ENCODE data around the gene SIK1. TPM values are rescaled to one million over a fixed set of nuclear protein-coding genes. Genes with fewer than 3 reads are reported as not detected.
"Not testable (repeated sequence)": the region's sequence is repeated elsewhere in the genome, so short reads cannot be mapped to it uniquely, and the experiment has no call there.

SIK1 gene
- total RNA-seq, 2 experiments from 2014 or later: 5.7 to 9.0 TPM

- H3K36me3 Mint-ChIP-seq, H3K9me3 Mint-ChIP-seq, H3K27me3 Mint-ChIP-seq, H3K4me1 Mint-ChIP-seq, H3K27ac Mint-ChIP-seq, H3K4me3 Mint-ChIP-seq, DNase-seq: not testable (repeated sequence)
These were observed 46.6 kb downstream of the SIK1 start for GRCh38 chr21:43380337-43380736.

DNA sequence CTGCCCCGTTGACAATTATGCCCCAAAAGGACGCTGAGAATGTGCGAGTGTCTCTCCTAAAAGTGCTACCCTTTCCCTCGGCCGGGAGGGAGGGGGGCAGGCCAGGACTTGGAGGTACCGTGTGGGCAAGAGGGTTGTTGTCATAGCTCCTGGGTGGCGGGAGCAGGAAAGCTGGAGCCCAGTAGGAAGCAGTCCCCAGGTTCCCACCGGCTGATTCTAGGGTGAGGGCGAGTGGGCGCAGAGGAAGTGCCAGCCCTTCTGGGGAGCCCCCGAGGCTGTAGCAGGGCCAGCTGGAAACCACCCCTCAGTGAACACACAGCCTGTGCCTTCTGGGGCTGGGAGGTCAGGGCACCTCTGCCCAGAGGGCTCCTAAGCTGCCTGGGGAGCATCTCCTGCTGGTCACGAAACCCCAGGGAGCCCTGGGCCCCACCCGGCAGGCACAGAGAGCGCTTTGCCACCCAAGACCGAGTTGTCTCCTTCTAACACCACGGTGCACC is 47.3 kb downstream of the SIK1 start:
- not testable (repeated sequence) for H3K4me1 Mint-ChIP-seq, H3K9me3 Mint-ChIP-seq, DNase-seq, H3K27ac Mint-ChIP-seq, H3K36me3 Mint-ChIP-seq, H3K4me3 Mint-ChIP-seq, H3K27me3 Mint-ChIP-seq

GRCh38 chr21:43376478-43376882 is 50.5 kb downstream of the SIK1 start:
- DNase-seq: no peak
- no peak overlapping the region for H3K4me3 Mint-ChIP-seq
- H3K36me3 Mint-ChIP-seq: no peaks in the 10 kb centered on the region
- no peaks in the 10 kb centered on the region for H3K27me3 Mint-ChIP-seq
- no peaks in the 10 kb centered on the region for H3K9me3 Mint-ChIP-seq
- H3K27ac Mint-ChIP-seq: no peak overlapping the region
- no peaks in the 10 kb centered on the region for H3K4me1 Mint-ChIP-seq

GRCh38 chr21:43375837-43376477 is 51.0 kb downstream of the SIK1 start:
- Mint-ChIP-seq H3K36me3 (no peaks in the 10 kb centered on the region), H3K4me1 (no peaks in the 10 kb centered on the region), H3K27me3 (no peaks in the 10 kb centered on the region), H3K9me3 (no peaks in the 10 kb centered on the region), H3K4me3 (no peak overlapping the region), H3K27ac (no peak overlapping the region)
- no peak for DNase-seq

DNA sequence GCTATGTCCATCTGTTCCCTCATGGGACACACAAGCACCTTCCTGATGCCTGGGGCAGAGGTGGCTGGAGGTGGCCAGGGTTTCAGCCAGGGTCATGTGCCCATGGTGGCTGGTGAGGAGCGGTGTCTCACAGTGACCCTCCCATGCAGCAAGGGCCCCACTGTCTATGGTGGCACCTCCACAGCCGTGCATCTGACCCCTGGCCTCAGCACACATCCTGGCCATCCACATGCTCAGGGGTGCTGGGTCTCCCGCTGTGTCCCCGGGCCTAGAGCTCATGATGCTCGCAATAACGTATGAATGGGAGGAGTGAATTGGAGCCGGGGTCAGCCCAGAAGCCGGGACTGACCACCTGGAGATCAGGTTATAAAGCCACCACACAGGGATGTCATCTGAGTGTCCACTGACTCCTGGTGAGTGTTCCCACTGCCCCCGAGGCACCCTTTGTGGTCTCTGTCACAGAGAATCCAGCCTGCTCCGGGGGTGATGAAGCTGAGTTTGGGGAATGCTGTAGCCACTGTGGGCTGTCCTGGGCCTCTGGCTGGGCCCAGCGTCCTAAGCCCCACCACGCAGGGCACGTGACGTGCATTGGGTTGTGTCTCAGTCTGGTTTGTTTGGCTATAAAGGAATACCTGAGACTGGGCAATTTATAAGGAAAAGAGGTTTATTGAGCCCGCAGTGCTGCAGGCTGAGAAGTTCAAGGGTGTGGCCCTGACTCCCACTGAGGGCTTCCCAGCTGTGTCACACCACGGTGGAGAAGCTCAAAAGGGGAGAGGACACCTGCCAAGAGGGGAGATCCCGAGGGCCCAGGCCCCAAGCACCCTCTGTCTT is 51.7 kb downstream of the SIK1 start:
- H3K4me1 Mint-ChIP-seq: no peaks in the 10 kb centered on the region
- H3K27me3 Mint-ChIP-seq: no peaks in the 10 kb centered on the region
- no peaks in the 10 kb centered on the region for H3K9me3 Mint-ChIP-seq
- no peak for DNase-seq
- H3K36me3 Mint-ChIP-seq: no peaks in the 10 kb centered on the region
- no peak overlapping the region for H3K27ac Mint-ChIP-seq
- no peak overlapping the region for H3K4me3 Mint-ChIP-seq

DNA sequence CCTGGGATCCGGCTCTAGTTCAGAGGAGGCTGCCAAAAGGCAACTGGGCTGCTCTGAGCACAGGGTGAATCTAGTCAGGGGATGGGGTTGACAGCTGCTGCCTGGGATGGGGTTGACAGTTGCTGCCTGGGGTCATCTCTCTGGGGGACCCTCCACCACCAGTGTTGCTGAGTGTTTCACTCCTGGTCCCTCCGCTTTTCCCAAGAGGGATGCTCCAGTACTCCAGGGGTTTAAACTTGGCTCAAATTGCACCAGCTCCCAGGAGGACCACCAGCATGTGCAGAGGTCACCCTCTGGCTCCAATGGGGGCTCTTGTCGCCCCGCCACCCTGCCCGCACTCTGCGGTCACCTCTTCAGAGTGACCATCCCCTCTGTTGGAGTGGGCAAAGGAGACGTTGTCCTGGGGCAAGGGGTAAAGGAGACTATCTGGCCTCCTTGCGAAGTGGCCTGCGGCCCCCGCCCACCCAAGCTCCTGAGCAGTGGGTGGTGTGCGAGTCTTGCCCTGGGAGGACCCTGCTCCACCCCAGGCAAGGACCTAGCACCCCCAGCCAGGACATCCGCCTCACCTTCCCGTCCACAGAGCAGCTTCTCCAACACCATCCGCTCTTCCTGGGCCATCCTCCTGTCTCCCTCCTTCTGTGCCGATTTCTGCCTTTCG is 52.6 kb downstream of the SIK1 start:
- no peak for DNase-seq
- no peaks in the 10 kb centered on the region for H3K36me3 Mint-ChIP-seq
- H3K4me3 Mint-ChIP-seq: no peak overlapping the region
- no peaks in the 10 kb centered on the region for H3K27me3 Mint-ChIP-seq
- H3K9me3 Mint-ChIP-seq: no peaks in the 10 kb centered on the region
- no peak overlapping the region for H3K27ac Mint-ChIP-seq
- H3K4me1 Mint-ChIP-seq: no peaks in the 10 kb centered on the region

- Mint-ChIP-seq H3K9me3 (no peaks in the 10 kb centered on the region), H3K4me1 (no peaks in the 10 kb centered on the region), H3K4me3 (no peak overlapping the region), H3K27ac (no peak overlapping the region), H3K27me3 (no peaks in the 10 kb centered on the region), H3K36me3 (no peaks in the 10 kb centered on the region)
- no peak for DNase-seq
These were observed 53.3 kb downstream of the SIK1 start for GRCh38 chr21:43373362-43374227.

DNA sequence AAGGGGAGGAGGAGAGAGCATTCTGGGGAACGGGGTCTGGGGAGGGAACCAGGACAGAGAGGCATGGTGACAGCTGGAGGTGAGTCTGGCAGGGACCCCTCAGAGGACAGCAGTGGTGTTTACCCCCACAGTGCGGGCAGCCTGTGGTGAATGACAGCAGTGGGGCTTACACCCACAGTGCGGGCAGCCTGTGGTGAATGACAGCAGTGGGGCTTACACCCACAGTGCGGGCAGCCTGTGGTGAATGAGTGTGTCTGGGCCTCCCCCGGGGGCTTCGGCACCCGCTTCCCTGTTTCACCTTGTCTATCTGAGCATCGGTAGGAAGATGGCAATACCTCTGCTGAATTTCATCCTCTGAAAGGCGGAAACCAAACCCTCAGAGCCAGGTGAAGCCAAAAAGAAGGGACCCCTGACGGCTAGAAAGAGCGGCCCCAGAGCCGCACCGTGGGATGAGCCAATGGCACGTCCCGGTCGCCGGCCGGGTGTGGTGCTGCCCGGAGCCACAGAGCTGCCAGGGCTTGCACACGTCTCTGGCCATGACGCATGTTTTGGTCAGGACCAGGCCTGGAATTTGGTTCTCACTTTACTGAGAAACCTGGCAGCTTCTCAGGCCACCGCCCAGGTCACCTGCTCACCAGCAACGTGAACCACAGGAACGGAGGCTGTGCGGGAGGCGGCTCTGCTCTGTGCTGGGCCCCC is 54.1 kb downstream of the SIK1 start:
- H3K4me1 Mint-ChIP-seq: no peaks in the 10 kb centered on the region
- no peaks in the 10 kb centered on the region for H3K36me3 Mint-ChIP-seq

GRCh38 chr21:43371786-43372185 is 55.1 kb downstream of the SIK1 start:
- no peak for DNase-seq
- H3K27ac Mint-ChIP-seq: no peak overlapping the region

More for the DNA sequence above, 54.1 kb downstream of the SIK1 start:
- H3K27me3 Mint-ChIP-seq: no peaks in the 10 kb centered on the region
- no peak for DNase-seq
- no peak overlapping the region for H3K27ac Mint-ChIP-seq
- no peaks in the 10 kb centered on the region for H3K9me3 Mint-ChIP-seq
- no peak overlapping the region for H3K4me3 Mint-ChIP-seq

GRCh38 chr21:43370888-43371570 is 55.9 kb downstream of the SIK1 start:
- no peak for DNase-seq
- Mint-ChIP-seq H3K4me1 (no peaks in the 10 kb centered on the region), H3K27me3 (no peaks in the 10 kb centered on the region), H3K27ac (no peak overlapping the region), H3K36me3 (no peaks in the 10 kb centered on the region), H3K9me3 (no peaks in the 10 kb centered on the region), H3K4me3 (no peak overlapping the region)

More at GRCh38 chr21:43371786-43372185, 55.1 kb downstream of the SIK1 start:
- H3K9me3 Mint-ChIP-seq: no peaks in the 10 kb centered on the region
- no peaks in the 10 kb centered on the region for H3K27me3 Mint-ChIP-seq
- no peaks in the 10 kb centered on the region for H3K4me1 Mint-ChIP-seq
- no peaks in the 10 kb centered on the region for H3K36me3 Mint-ChIP-seq
- H3K4me3 Mint-ChIP-seq: no peak overlapping the region

- no peaks in the 10 kb centered on the region for H3K9me3 Mint-ChIP-seq
- no peaks in the 10 kb centered on the region for H3K36me3 Mint-ChIP-seq
- no peaks in the 10 kb centered on the region for H3K4me1 Mint-ChIP-seq
- no peak overlapping the region for H3K4me3 Mint-ChIP-seq
- no peaks in the 10 kb centered on the region for H3K27me3 Mint-ChIP-seq
- H3K27ac Mint-ChIP-seq: no peak overlapping the region
- no peak for DNase-seq
These were observed 56.8 kb downstream of the SIK1 start for GRCh38 chr21:43370091-43370658.

- Mint-ChIP-seq H3K4me3 (no peak overlapping the region), H3K27me3 (no peaks in the 10 kb centered on the region), H3K27ac (no peak overlapping the region), H3K36me3 (no peaks in the 10 kb centered on the region), H3K4me1 (no peaks in the 10 kb centered on the region), H3K9me3 (no peaks in the 10 kb centered on the region)
- no peak for DNase-seq
These were observed 57.3 kb downstream of the SIK1 start for GRCh38 chr21:43369596-43370090.

- no peak for DNase-seq
- Mint-ChIP-seq H3K27ac (no peak overlapping the region), H3K4me1 (no peaks in the 10 kb centered on the region), H3K36me3 (no peaks in the 10 kb centered on the region), H3K27me3 (no peaks in the 10 kb centered on the region), H3K9me3 (no peaks in the 10 kb centered on the region), H3K4me3 (no peak overlapping the region)
These were observed 57.8 kb downstream of the SIK1 start for GRCh38 chr21:43369124-43369523.

All from activated naive CD8-positive, alpha-beta T cell treated with anti-CD3 and anti-CD28 coated beads for 36 hours (primary cell).